Measurements from ENCODE around the gene RNF25.

RNF25 gene

GRCh38 chr2:218622606-218623365 is 49.0 kb downstream of the RNF25 start:
- peak; percentile 7 to 16 for DNase-seq

- no peak for DNase-seq
These were observed 50.8 kb downstream of the RNF25 start for GRCh38 chr2:218621007-218621406.

- no peak for DNase-seq
These were observed 53.5 kb downstream of the RNF25 start for GRCh38 chr2:218618102-218618860.

GRCh38 chr2:218615868-218616315 is 55.9 kb downstream of the RNF25 start:
- DNase-seq: no peak
